Measurements from ENCODE around the gene GARIN5B.

The GARIN5B gene

DNA sequence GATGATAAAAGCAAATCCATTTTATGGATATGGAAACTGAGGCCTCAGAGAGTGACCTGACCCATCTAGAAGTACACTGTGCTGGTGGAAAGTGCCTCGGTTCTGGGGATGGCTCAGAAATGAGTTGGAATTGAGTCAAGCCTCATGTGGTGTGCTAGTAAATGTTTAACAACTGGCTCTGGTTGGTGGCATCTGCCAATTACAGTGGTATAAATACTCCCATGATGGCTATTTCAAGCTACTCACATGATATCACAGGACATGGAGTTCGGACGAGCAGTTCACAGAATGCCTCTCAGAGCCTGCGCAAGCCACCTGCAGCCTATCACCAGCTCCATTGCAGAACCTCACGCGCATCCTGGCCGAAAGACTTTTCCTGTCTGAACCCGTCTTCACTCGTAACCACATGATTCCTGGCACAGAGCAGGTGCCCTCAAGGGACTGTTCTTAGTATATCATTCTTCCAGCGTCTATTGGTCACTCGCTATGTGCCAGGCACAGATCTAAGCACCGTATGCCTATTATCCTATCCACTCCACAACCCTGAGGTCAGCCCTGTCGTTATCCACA is 47.0 kb downstream of the GARIN5B start:
- TF ChIP-seq, protein P1, sequence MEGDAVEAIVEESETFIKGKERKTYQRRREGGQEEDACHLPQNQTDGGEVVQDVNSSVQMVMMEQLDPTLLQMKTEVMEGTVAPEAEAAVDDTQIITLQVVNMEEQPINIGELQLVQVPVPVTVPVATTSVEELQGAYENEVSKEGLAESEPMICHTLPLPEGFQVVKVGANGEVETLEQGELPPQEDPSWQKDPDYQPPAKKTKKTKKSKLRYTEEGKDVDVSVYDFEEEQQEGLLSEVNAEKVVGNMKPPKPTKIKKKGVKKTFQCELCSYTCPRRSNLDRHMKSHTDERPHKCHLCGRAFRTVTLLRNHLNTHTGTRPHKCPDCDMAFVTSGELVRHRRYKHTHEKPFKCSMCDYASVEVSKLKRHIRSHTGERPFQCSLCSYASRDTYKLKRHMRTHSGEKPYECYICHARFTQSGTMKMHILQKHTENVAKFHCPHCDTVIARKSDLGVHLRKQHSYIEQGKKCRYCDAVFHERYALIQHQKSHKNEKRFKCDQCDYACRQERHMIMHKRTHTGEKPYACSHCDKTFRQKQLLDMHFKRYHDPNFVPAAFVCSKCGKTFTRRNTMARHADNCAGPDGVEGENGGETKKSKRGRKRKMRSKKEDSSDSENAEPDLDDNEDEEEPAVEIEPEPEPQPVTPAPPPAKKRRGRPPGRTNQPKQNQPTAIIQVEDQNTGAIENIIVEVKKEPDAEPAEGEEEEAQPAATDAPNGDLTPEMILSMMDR (IDR thresholded peaks at IDR 0.05; ENCODE audit: extremely low read depth, missing control alignments) = no peak
- no peak for DNase-seq (ENCODE audit: low spot score)

- no peak for DNase-seq (ENCODE audit: low spot score)
- TF ChIP-seq, protein P1 (IDR thresholded peaks at IDR 0.05; ENCODE audit: extremely low read depth, missing control alignments) = no peak
These were observed 48.7 kb downstream of the GARIN5B start for GRCh38 chr19:55314396-55314795.

DNA sequence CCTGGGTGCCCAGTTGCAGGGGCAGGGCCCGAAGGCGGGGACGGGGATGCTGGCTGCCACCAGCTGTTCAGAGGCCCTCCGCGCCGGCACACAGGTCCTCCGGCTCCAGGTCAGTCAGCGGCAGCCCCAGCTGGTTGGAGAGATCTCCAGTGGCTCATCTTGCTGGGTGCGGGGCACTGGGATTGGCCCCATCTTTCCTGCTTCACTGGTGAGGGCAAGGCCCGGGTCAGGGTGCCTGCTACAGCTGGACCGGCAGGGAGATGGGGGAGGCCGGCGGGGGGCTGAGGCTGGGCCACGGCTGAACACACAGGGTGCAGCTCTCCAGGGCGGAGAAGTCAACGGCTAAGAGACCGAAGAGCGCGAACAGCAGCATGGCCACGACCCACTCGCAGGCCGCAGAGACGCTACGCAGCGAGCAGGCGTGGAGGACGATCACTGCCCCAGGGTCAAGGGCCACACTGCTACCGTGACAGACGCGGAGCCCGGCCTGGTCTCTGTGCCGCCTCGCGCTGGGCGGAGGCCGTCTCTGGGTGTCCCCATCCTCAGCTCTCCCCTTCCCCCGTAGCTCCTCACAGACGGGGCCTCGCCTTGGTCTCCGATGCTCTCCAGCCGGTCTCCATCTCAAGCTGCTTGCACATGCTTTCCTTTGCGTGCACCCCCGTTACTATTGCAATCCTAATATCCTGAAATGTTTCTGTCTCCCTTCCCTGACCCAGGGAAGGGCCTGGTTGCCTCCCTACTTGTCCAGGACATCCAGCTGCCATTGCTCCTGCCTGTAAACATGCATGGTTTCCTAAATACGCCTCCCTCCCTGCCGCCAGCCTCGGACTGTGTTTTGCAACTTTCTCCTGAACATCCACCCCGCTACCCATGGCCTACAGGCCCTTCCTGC is 50.2 kb downstream of the GARIN5B start:
- TF ChIP-seq, protein P1 (IDR thresholded peaks at IDR 0.05; ENCODE audit: extremely low read depth, missing control alignments) = no peak
- no peak for DNase-seq (ENCODE audit: low spot score)

GRCh38 chr19:55311797-55312196 is 51.3 kb downstream of the GARIN5B start:
- no peak for DNase-seq (ENCODE audit: low spot score)
- TF ChIP-seq, protein P1 (IDR thresholded peaks at IDR 0.05; ENCODE audit: extremely low read depth, missing control alignments) = no peak

DNA sequence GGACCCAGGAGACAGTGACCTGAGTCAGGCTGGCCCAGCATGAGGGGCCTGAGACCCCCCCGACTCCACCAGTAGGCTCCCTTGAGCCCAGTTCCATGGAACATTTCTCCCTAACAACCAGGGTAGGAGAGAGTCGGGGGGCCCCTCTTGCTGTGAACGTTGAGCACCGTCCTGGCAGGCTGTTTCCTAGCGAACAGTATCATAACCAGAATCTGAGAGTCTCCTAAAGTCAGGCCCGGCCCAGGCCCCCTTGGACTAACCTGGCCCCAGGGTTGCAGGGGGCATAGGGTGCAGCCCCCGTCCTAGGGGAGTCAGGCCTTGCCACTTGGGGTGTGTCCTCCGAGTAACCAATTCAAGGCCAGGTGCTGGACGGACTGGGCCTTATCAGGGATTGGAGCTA is 51.7 kb downstream of the GARIN5B start:
- TF ChIP-seq, protein P1 (IDR thresholded peaks at IDR 0.05; ENCODE audit: extremely low read depth, missing control alignments) = no peak
- no peak for DNase-seq (ENCODE audit: low spot score)

GRCh38 chr19:55310498-55310897 is 52.6 kb downstream of the GARIN5B start:
- DNase-seq (ENCODE audit: low spot score) = no peak
- TF ChIP-seq, protein P1 (IDR thresholded peaks at IDR 0.05; ENCODE audit: extremely low read depth, missing control alignments) = no peak

DNA sequence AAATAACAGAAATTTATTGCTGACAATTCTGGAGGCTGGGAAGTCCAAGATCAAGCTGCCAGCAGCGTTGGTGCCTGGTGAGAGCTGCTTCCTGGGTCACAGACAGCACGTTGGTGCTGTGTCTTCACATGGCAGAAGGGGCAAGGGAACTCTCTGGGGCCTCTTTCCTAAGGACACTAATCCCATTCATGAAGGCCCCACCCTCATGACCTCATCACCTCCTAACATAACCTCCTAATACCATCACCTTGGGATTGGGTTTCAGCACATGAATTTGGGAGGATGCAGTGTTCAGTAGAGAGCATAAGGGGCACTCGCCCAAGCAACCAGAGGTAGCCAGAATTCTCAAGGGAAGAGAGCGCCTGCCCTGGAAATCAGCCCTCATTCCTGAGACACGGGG is 53.6 kb downstream of the GARIN5B start:
- DNase-seq (ENCODE audit: low spot score) = no peak
- TF ChIP-seq, protein P1 (IDR thresholded peaks at IDR 0.05; ENCODE audit: extremely low read depth, missing control alignments) = no peak

Measured in GM20000 (cell line).